Adipocyte (in vitro differentiated cells): Measurements from ENCODE around the gene IFNA16.
"Not testable (repeated sequence)": the region's sequence is repeated elsewhere in the genome, so short reads cannot be mapped to it uniquely, and the experiment has no call there.

Experiments used
- DNase-seq: peaks from one replicate; pipeline ENCODE4 v3.0.0-alpha.2; 2015; ENCODE audit warnings: low read depth
- H3K27me3 ChIP-seq: replicated peaks from 2 replicates; pipeline ENCODE4 v1.7.0; 2013; ENCODE audit warnings: mild to moderate bottlenecking, low read length, moderate library complexity; ENCODE audit not compliant: control insufficient read depth, insufficient read depth
- H3K36me3 ChIP-seq: 2 replicates; pipeline ENCODE4 v1.7.0; 2013; ENCODE audit warnings: low read length, mild to moderate bottlenecking, moderate library complexity; ENCODE audit not compliant: control insufficient read depth, insufficient read depth, severe bottlenecking
- H3K4me1 ChIP-seq: 2 replicates; pipeline ENCODE4 v1.7.0; 2013; ENCODE audit warnings: mild to moderate bottlenecking, low read length, moderate library complexity; ENCODE audit not compliant: control insufficient read depth, insufficient read depth
- H3K4me3 ChIP-seq: 2 replicates; pipeline ENCODE4 v1.7.0; 2013; ENCODE audit warnings: mild to moderate bottlenecking, low read length, moderate library complexity
- H3K9ac ChIP-seq: 2 replicates; pipeline ENCODE4 v1.7.0; 2013; ENCODE audit warnings: mild to moderate bottlenecking, low read length, moderate library complexity
- H3K9me3 ChIP-seq: 2 replicates; pipeline ENCODE4 v1.7.0; 2013; ENCODE audit warnings: mild to moderate bottlenecking, low read length, moderate library complexity; ENCODE audit not compliant: control insufficient read depth

Gene IFNA16

DNA sequence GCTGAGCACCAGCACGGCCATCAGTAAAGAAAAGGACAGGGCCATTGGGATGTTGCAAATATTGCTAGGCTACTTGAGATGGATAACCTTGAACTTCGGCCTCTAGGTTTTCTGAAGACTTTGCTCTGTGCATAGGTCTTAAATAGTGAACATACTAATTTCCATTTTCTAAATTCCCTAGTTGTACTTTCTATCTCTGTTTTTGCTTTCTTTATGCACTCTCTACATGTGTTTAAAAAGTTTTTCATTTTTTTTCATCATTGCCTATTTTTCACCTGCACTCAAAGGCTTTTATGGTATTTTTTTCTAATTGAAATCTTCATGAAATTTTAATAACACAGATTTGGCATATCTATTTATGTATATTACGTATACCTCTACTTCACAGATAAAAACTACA is 29.6 kb downstream of the IFNA16 start, which contains the start of gene IFNA4:
Gene IFNA4, minus strand, starts transcription at position 101 of the 400 bp plus-strand sequence. Its CDS starts 56 bp downstream, at position 45.
- H3K27me3 ChIP-seq, H3K4me1 ChIP-seq, H3K9me3 ChIP-seq, H3K4me3 ChIP-seq, DNase-seq, H3K9ac ChIP-seq, H3K36me3 ChIP-seq: not testable (repeated sequence)

DNA sequence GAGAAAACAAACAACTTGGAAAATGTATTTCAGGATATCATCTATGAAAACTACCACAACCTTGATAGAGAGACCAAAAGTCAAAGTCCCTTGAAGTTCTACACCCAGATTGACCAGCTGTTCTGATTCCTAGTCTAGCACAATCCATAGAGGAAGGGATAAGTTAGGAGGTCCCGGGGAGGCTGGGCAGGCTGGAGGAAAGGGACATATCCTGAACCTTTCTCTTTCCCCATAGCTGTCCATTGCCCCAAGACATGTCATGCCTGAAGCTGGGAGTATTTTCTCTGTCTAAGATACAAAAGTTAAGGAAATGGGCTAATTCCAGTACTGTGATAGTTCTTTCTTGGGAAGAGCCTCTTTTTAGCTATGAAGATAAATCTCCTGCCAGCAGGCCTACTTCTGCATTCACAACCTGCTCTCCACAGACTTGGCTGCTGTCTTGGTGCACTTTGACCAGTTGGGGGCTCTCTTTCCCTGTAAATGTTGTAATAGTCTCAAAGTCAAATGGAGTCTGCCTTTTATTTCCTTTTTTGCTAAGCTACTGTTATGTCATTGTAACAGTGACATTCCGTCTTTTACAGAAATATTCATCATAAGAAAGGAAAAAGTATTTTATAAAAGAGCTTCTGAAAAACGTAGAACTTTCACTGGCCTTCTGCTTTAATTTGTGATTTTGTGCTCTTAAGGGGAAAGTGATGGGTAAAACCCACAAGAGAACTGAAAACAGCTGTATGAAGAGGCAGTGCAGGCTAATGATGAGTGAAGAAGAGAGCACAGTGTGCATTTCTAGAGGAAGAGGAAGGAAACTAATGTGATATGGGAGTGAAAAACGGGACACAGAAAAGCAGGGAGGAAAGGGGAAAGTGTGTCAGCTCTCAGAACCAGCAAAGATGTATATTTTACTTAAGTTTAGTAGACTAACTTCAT is 34.0 kb downstream of the IFNA16 start:
- H3K27me3 ChIP-seq, H3K4me1 ChIP-seq, H3K4me3 ChIP-seq, H3K9me3 ChIP-seq, H3K36me3 ChIP-seq, H3K9ac ChIP-seq: not testable (repeated sequence)
- DNase-seq: peak; percentile 12

DNA sequence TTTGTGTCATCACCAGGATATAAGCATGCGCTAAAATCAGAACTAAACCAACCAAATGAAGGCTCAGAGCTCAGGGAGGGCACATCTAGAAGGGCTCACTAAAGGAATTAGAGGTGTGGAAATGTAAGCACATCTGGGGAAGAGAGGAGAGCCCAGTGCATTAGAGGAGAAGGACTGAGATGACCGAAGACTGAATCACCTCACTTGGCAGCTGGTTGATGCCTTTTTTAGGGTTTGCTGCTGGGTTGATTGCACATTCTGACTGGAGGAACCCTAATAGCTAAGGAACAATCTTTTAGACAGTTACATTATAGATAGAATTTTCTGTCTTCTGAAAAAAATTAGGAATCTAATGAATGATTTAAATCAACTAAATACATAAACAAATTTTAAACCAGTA is 42.4 kb downstream of the IFNA16 start:
- no peak for DNase-seq
- H3K9me3 ChIP-seq: no peaks in the 10 kb centered on the region
- H3K4me3 ChIP-seq: no peak overlapping the region
- no peak overlapping the region for H3K9ac ChIP-seq
- no peaks in the 10 kb centered on the region for H3K27me3 ChIP-seq
- H3K4me1 ChIP-seq: no peaks in the 10 kb centered on the region
- no peaks in the 10 kb centered on the region for H3K36me3 ChIP-seq

DNA sequence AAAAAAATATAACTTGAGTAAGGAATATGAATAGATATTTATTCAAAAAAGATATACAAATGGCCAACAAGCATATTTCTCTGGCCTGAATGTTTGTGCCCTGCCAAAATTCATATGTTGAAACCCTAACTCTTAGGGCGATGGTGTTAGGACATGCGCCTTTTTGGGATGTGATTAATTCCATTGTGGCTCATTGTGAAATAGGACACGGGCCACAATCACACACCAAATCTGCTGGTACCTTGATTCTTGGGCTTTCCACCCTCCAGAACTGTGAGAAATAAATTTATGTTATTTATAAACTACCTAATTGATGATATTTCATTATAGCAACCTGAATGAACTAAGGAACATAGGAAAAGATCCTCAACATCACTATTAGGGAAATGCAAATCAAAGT is 45.0 kb downstream of the IFNA16 start:
- no peaks in the 10 kb centered on the region for H3K4me1 ChIP-seq
- H3K9ac ChIP-seq: no peak overlapping the region
- no peak for DNase-seq

DNA sequence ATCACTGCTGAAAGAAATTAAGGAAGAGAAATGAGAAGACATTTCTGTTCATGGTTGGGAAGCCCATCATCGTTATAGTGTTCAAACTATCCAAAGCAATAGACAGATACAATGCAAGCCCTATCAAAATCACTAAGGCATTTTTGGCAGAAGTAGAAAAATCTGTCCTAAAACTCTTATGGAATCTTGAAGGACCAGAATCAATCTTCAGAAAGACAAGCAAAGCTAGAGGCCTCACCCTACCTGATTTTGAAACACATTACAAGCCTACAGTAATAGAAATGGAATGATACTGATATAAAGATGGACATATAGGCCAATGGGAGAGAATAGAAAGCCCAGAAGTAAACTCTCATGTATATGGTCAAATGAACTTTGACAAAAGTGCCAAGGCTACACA is 45.8 kb downstream of the IFNA16 start:
- Histone ChIP-seq H3K9ac (no peak overlapping the region), H3K9me3 (no peaks in the 10 kb centered on the region), H3K4me3 (no peak overlapping the region), H3K4me1 (no peaks in the 10 kb centered on the region), H3K36me3 (no peaks in the 10 kb centered on the region), H3K27me3 (no peaks in the 10 kb centered on the region)
- no peak for DNase-seq

More for the DNA sequence above, 45.0 kb downstream of the IFNA16 start:
- H3K36me3 ChIP-seq: no peaks in the 10 kb centered on the region
- no peaks in the 10 kb centered on the region for H3K9me3 ChIP-seq
- no peak overlapping the region for H3K4me3 ChIP-seq
- H3K27me3 ChIP-seq: no peaks in the 10 kb centered on the region

DNA sequence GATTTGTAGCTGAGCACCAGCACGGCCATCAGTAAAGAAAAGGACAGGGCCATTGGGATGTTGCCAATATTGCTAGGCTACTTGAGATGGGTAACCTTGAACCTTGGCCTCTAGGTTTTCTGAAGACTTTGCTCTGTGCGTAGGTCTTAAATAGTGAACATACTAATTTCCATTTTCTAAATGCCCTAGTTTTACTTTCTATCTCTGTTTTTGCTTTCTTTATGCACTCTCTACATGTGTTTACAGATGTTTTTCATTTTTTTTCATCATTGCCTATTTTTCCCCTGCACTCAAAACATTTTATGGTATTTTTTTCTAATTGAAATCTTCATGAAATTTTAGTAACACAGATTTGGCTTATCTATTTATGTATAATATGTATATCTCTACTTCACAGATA is 50.6 kb downstream of the IFNA16 start, which contains the start of gene IFNA21:
Gene IFNA21, minus strand, starts transcription at position 101 of the 400 bp plus-strand sequence. Its CDS starts 48 bp downstream, at position 53.
- H3K36me3 ChIP-seq, H3K4me1 ChIP-seq, DNase-seq, H3K9ac ChIP-seq, H3K4me3 ChIP-seq, H3K9me3 ChIP-seq, H3K27me3 ChIP-seq: not testable (repeated sequence)
